HCEC 1CT (cell line): ENCODE results near the gene FMO5.
"Not testable (repeated sequence)": the region's sequence is repeated elsewhere in the genome, so short reads cannot be mapped to it uniquely, and the experiment has no call there.

ENCODE experiments used
- DNase-seq: peaks from one replicate; pipeline ENCODE4 v3.0.0-alpha.2; 2017

FMO5 gene

GRCh38 chr1:147225193-147225730 is at the start of gene FMO5:
FMO5 (minus strand) TSS chr1:147225339; CDS start chr1:147225029, 310 bp downstream.
- DNase-seq: peak; percentile 53

- peak; percentile 89 for DNase-seq
Observed at GRCh38 chr1:147273409-147274336, 48.5 kb upstream of the FMO5 start.

- no peak for DNase-seq
Observed at GRCh38 chr1:147272042-147272441, 46.9 kb upstream of the FMO5 start.

GRCh38 chr1:147270721-147271120 is 45.6 kb upstream of the FMO5 start:
- DNase-seq: no peak

- no peak for DNase-seq
Observed at GRCh38 chr1:147267711-147268110, 42.6 kb upstream of the FMO5 start.

- no peak for DNase-seq
Observed at GRCh38 chr1:147266381-147266780, 41.2 kb upstream of the FMO5 start.

GRCh38 chr1:147264158-147264768 is 39.1 kb upstream of the FMO5 start:
- peak; percentile 85 for DNase-seq

- no peak for DNase-seq
Observed at GRCh38 chr1:147260956-147261355, 35.8 kb upstream of the FMO5 start.

- DNase-seq: no peak
Observed at GRCh38 chr1:147252540-147252939, 27.4 kb upstream of the FMO5 start.

GRCh38 chr1:147247656-147248238 is 22.6 kb upstream of the FMO5 start:
- DNase-seq: no peak

GRCh38 chr1:147246910-147247655 is 21.9 kb upstream of the FMO5 start:
- no peak for DNase-seq

- no peak for DNase-seq
Observed at GRCh38 chr1:147246044-147246690, 21.0 kb upstream of the FMO5 start.

GRCh38 chr1:147245586-147246021 is 20.5 kb upstream of the FMO5 start:
- no peak for DNase-seq

GRCh38 chr1:147245129-147245528 is 20.0 kb upstream of the FMO5 start:
- DNase-seq: no peak

GRCh38 chr1:147243841-147244240 is 18.7 kb upstream of the FMO5 start:
- peak; percentile 6 for DNase-seq

GRCh38 chr1:147243228-147243685 is 18.1 kb upstream of the FMO5 start:
- no peak for DNase-seq

- DNase-seq: peak; percentile 95
Observed at GRCh38 chr1:147242449-147243227, 17.5 kb upstream of the FMO5 start, which contains the start of gene CHD1L. CHD1L (plus strand) TSS chr1:147242684; CDS start chr1:147242704, 20 bp downstream.

GRCh38 chr1:147241934-147242448 is 16.9 kb upstream of the FMO5 start:
- peak; percentile 31 for DNase-seq

- DNase-seq: not testable (repeated sequence)
Observed at GRCh38 chr1:147240131-147240721, 15.1 kb upstream of the FMO5 start.
